ENCODE measurements around the gene VWA3B.
A peak's percentile ranks its signal among the peaks of the same experiment; 100 is the strongest.

VWA3B gene

DNA sequence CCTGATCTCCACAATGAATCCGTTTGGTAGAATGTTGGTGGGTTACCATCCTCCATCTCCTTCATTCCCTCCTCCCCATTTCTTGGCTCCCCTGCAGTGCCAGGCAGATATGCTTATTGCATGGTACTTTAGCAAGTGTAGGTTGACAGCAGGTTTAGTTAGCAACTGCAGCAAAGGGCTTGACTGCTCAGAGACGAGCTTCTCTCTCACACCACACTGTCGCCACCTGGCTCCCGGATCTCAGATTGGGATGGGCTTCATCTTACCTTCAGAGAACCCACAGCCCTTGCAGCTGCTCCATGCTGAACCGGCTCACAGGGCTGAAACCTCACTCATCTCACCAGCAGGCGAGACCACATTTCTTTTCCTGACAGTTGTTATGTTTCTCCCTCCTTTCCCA lies 88.8 kb downstream of the VWA3B start:
- no peak for DNase-seq

DNA sequence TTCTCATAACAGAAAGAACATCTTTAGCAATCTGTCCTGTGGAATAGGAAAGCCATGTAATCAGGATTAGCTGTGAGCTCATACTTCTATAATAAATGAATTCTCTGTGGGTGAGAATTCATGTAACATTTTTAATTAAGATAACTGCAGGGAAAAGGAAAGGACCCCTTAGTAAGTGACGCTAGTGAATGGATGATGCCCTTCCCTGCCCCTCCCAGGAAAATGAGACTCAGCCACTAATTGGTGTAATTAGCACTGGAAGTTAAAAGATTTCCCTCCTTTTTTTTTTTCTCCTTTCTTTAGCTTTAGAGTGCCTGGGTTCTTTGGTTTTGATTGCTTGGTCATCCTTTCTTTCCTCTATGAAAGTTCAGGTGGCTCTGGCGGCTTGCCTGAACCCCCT lies 90.3 kb downstream of the VWA3B start:
- DNase-seq: no peak

DNA sequence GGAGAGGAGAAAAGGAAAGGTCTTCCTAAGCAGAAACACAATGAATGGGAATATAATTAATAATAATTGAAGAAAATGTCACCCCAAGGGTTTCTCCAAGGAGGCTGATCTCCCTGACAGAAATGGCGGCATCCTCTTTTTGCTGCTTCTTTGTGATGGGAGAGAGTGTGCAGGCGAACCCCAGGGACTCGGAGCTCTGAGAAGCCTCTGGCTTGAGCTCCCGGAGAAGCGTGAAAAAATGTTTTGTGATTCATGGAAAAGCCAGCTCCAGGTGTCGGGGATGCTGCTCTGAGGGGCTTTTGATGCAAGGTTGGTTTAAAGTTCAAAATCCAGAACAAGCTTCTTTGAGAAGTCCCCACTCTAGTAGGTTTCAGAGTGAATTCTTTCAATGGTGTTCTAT lies 91.0 kb downstream of the VWA3B start:
- no peak for DNase-seq

DNA sequence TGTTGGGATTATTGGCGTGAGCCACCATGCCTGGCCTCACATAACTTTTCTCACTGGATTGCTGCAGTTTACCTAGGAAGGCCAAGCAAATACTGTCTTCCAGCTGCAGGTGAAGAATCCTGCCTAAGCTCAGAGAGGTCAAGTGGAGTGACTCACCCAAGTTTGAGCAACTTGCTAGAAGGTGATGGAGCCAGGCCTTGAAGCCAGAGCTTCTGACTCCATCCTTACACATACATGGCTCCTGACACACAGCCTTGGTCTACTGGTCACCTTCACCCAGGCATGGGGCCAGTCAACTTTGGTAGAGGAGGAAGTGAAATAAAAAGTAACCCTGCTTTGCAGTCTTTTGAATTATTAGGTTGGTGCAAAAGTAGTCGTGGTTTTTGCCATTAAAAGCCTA lies 93.5 kb downstream of the VWA3B start:
- no peak for DNase-seq

DNA sequence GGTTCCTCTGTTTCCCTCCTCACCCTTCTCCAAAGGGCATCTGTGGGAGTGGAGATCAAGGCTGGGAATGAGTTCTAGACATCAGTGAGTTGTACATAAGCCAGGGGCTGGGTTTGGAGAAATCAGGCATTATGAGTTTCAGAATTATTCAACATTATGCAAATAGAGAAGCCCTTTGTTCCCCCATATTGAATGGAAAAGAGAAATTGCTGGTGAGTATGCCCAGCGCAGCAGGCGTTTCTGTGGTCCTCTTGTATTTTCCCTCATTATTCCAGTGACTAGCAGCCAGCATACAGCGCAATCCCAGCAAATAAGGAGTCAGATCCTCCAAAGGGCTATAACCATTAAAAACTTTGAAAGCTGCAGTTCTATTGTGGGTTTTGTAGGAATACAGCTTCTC lies 94.4 kb downstream of the VWA3B start:
- no peak for DNase-seq

DNA sequence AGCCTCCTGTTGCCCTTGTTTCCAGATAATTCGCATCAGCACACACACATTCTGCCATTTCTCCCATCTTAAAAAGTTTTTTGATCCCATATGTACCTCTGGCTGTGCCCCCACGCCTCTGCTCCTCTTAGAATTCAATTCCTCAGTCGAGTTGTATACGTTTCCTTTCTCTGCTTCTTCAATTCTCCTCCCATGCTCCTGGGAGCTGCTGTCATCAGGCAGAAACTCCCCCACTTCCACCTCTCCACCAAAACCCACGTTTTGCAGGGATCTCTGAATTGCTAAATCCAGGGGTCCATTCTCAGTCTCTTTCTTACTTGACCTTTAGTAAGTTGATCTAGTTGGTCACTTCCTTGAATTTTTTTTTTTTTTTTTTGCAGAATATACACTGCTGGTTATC lies 98.8 kb downstream of the VWA3B start:
- DNase-seq: no peak

DNA sequence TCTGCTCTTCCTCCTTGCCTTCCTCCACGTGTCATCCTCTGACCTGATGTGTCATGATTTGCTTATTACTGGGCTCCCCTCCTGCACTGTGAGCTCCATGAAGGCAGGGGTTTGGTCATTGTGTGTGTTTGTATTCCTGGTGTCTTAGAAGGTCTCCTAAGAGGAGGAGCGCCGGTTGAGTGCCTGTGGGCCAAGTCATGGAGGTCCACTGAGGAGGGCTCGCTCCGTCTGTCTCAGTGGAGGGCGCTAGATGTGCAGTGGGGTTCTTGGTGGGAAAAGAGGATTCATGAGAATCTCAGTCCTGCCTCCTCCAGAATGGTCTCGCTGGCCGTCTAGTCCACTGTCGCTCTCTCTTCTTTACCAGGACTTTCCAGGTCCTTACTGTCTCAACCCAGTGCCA lies 100.2 kb downstream of the VWA3B start:
- DNase-seq: no peak

DNA sequence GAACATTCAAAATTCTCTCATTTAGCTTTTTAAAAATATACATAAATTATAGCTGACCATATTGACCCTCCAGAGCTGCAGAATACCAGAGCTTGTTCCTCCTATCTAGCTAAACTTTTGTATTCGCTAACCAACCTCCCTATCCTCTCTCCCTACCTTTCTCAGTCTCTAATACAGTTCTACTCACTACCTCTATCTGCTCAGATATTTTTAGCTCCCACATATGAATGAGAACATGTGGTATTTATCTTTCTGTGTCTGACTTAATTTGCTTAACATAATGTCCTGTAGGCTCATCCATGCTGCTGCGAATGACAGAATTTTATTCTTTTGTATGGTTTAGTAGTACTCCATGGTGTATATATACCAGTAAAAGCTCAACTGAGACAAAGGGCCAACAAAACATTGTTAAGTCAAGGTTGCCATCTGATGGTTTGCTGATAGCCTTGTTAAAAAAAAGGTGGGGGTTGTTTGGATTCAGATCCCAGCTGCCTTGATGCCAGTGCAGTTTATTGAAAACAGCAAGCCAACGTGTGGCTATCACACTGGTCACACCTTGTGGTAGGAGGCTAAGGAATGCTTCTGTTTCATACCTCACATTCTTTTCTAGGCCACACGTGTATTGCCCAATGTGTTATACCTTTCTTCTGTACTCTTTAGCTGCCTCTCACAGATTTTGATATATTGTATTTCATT lies 101.5 kb downstream of the VWA3B start:
- DNase-seq: no peak

DNA sequence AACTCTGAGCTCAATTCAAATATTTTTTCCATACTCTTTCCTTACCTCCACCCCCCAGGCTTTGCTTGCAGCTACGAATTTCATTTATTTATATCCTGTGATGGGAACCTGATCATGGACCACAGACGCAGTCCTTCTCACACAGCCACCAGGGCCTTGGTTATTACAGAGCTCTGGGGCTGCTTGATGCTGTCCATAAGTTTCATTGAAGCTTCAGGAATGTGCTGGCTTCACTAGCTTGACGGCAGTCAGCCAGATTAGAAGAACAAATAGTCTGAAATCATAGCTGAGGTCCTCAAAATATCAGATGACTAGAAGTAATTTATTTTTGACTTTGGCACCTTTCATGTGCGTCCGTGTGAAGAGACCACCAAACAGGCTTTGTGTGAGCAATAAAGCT lies 104.9 kb downstream of the VWA3B start:
- no peak for DNase-seq

DNA sequence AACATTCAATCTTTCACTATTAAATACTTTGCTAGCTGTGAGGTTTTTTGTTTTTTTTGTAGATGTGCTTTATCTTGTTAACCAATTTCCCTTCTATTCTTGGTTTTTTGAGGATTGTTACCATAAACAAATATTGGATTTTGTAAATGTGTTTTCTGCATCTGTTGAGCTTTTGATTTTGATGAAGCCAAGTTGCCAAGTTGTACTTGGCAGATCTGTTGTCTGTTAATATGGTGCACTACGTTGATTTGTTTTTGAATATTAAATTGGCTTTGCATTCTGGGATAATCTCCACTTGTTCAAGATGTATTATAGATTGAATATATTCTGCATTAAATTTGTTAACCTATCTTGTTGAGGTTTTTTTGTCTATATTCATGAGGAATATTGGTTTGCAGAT lies 114.6 kb downstream of the VWA3B start:
- no peak for DNase-seq

DNA sequence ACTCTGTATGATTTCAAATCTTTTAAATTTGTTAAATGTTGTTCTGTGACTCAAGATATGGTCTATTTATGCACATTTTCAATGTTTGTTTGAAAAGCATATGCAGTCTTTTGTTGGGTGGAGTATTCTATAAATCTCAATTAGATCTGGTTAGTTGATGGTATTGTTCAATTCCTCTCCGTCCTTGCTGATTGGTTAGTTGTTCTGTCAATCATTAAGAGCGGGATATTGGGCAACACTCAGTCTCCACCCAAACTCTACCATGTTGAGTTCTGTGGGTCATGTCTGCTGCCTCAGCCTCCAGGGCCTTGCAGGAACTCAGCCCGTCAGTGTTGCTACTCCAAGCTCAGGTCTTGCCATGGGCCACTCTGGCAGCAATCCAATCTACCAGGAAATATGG lies 118.9 kb downstream of the VWA3B start:
- no peak for DNase-seq

DNA sequence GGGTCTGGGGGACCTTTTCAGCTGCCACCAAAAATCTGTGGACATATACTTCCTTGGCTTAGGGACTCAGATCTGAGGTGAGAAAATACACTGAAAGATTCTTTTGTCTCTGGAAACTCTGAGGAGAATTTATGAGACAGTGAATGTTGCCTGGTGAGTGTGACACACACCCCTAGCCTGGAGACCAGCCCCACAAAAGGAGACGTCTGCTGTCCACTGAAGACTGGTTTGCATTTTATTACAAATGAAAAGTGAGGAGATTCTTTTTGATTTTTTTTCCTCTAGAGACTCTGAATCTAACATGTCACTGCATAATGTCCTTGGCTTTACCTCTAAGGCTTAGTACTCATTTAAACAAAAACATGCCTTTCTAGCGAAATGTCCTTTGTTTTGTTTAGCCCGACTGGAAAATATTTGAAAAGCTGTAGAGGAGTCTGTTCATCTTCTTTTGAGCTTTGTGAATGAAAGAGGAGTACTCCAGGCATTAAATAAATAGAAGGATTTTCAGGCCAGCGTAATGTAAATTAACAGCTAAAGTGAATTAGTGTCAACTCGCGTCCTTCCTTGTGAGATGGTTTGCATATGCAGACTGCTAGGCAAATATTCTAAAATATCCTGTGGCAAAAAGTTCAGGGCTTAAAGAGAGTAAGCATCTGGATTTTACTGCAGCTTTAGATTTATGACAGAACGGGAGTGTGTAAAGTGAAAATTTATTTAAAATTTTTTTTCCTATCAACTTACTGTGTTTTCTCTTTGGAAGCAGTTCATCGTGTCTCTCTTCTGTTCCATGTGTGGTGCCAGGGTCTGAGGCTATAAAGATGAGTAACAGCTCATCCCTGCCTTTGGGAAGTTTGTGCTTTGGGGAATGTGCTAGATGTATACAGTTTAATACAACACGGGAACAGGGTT lies 125.4 kb downstream of the VWA3B start:
- DNase-seq: no peak

DNA sequence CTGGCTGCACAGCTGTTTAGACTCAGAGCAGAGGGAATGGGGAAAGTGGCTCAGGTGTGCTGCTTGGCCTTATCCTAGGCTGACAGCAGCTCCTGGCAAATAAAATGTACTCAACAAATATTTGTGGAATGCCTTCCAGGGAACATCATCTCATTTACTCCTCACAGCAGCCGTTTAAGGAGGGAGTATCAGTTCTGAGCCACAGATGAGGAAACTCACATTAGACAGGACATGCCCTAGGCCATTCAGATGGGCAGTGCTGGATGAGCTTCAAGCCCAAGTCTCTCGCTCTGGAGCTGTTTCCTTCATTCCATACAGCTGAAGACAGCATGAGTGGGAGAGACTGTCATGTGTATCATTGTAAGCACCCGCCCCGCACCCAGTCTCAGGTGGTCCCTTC lies 129.6 kb downstream of the VWA3B start:
- DNase-seq: no peak

DNA sequence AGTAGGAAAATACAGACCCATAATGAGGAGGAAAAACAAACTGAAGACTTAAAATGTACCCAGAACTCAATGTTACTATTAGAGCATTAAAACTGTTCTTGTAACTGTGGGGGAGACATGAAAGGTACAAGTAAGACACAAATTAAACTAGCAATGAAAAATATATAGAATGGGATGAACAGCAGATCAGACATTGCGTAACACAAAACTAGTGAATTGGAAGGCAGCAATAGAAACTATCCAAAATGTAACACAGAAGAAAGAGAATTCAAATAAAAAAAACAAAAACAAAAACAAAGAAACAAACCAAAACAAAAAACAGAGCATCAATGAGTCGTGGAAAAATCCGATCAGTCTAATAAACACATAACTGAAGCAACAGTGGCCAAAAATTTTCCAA lies 132.2 kb downstream of the VWA3B start:
- no peak for DNase-seq

DNA sequence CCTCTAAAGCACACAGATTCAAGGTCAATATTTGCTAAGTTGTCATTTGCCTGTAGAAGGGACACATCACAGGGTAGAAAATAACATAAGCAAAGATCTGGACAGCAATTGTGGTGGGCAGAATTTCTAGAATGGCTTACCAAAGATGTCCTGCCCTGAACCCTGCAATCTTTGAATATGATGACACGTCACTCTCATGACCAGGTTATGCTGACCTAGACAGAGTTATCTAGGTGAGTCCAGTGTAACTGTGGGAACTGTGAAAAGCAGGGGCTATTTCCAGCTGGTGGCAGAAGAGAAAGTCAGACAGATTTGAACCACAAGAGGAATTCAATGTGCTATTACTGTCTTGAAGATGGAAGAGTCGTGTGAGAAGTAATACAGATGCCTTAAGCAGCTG lies 147.0 kb downstream of the VWA3B start:
- no peak for DNase-seq

DNA sequence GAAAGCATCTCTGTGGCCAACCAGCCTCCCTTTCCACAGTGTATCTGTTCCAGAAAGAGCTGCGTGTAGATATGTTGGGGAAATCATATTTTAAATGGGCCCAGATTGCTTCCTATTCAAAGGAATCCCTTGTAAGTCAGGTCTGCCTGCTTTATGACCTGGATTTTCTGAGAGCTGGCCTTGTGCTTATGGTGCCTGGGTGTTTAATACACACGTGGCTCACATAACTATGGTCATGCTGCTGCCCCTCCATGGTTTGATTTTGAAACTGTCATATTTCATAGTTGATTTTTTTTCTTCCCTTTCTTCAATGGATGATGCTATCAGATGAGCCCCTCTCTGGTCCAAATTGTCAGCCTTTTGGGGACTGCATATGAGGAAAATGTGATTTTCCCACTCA lies 147.8 kb downstream of the VWA3B start:
- no peak for DNase-seq

DNA sequence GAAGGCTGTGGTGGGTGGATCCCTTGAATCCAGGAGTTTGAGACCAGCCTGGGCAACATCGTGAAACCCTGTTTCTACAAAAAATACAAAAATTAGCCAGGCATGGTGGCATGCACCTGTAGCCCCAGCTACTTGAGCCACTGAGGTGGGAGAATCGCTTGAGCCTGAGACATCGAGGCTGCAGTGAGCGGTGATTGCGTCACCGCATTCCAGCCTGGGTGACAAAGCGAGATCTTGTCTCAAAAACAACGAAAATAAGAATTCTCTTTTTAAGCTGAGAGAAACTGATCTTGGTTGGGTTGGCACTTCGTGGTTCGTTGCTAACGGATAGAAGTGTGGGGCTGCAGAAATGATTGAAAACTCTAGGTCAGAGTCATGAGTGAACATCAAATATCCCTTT lies 150.0 kb downstream of the VWA3B start:
- DNase-seq: no peak

DNA sequence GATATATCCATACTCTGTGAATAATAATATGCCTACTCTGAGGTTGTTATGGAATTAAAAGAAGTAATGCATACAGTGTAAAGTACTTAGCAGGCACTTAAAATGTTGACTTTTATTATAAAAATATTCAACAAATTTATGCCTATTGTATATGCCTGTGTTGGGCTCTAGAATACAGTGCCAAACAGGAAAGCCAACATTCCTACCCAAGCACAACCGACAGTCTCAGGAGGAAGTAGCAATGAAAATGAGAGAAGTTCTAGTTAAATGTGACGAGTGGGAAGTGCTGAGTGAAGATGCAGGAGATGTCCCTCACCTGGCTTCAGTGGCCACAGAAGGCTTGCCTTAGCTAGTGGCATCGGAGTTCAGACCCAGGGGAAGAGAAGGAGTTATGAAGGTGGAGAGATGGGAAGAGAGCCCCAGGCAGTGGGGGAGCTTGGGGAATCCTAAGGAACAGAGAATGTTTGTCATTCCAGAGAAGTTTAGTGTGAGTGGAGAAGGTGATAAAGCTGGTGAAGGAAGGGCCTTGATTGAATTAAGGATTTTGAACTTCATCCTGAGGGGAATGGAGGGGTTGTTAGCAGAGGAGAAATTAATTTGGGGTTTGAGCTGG lies 153.9 kb downstream of the VWA3B start:
- DNase-seq: no peak

DNA sequence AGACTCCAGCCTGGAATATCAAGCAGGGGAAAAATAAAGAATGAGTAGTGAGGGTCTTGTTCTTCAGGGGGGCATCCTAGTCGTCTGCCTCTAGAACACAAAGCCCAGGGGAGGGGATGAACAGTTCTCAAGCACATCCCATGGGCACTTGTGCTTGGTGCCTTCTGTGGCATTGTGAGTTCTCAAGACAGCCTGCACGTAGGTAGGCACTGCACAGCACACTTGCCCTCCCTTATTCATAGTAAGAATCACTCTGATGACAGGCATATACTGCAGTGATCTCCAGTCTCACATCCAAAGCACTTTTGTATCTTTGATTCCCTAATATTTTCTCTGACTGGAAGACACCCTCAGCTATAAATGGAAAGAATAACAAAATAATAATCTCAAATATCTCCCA lies 154.6 kb downstream of the VWA3B start:
- no peak for DNase-seq

DNA sequence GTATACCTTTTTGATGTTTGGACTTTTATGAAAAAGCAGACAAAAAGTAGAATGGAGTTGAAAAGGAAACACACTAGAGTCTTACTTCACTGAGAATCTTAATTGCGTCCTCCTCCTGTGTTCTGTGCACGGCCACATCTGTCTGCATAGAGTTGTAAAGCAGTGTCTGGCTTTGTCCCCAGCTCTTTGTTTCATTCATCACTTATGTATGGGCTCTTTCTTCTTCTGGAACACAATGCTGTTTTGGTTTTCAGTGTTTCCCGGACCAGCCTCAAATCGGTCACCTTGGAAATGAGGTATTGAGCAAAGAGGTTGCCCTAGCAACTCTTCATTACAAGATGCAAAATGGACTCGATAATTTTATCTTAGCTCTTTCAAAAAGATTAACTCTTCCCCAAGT lies 155.0 kb downstream of the VWA3B start:
- no peak for DNase-seq

DNA sequence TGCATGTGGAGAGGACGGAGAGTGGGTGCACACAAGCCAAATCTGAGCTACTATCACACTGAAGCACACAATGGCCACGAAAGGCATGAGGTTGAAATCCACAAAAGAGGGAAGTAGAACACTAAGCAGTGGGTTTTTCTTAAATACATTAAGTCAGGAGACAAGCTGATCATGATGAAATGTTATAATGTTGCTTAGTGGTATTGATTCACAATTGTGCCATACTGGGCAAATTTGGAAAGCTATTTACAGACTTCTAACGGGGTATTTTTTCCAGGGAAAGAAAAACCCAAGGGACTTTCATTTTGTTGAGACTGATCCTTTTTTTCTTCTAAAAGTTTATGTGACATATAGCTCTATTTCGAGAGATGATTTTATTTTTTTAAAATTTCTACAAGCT lies 158.5 kb downstream of the VWA3B start:
- peak; percentile 45 to 60 for DNase-seq

DNA sequence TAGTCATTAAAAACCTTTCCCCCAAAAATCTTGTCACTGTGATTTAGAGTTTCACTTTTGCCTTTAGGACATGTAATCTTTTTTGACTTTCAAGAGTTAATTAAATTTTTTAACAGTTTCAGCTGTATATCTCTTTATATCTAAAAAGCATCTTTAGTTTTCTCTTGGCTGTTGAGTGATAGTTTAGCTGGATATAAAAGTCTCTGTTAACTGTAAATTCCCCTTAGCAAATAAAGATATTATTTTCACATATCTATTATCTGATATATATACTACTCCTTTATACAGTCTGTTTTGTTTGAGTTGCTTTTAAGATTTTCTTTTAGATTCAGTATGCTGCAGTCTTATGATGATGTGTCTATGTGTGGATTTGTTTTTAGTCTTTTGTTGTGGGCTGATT lies 160.4 kb downstream of the VWA3B start:
- DNase-seq: no peak

DNA sequence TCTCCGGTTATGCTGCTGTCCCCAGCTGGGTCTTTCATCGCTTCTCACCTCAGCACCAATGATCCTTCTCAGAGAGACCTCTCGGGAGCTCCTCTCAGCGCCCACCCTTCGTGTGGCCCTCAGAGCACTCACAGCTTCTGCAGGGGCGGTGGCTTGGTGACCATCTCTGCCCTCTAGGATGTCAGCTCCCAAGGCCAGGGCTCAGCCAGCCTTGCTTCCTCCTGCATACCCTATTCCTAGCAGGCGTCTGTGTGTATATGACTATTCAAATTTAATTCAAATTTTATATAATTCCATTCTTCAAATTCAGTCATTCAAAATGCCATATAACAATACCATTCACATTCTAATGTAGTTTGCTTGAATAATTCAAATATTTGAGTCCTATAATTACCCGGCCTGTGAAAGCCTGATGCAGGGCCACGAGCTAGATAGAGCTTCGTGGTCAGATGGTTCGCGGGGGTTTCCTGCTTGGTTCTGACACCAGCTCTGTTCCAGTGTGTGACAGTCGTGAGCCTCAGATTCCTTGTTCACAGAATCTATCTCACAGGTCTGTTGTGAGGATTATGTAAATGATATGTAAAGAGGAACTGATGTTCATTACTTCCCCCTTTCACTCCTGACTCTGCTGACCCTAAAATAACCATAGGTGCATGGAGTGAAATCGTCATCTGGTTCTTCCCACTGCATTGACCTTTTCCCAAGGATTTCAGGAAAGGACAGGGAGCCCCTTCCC lies 165.2 kb downstream of the VWA3B start:
- peak; percentile 51 to 60 for DNase-seq
